OCI-LY1 (cell line): ENCODE measurements around the gene SERPINA1.

Experiments used
- H2AFZ ChIP-seq: fragments of 200-600 bp; sonication (generic), shearing (Covaris generic); 2 replicates; pipeline ENCODE4 v1.6.0; 2014; ENCODE audit warnings: antibody characterized with exemption, mild to moderate bottlenecking, low read length
- H3F3A ChIP-seq: fragments of 200-600 bp; sonication (generic), shearing (Covaris generic); 2 replicates; pipeline ENCODE4 v1.6.0; 2014; ENCODE audit warnings: mild to moderate bottlenecking, antibody characterized with exemption, low read length, moderate library complexity; ENCODE audit not compliant: insufficient read depth
- H3K27ac ChIP-seq: fragments of 200-600 bp; sonication (generic); 2 replicates; pipeline ENCODE4 v1.5.1; 2014; ENCODE audit warnings: low read length, mixed run types, mild to moderate bottlenecking, low read depth; ENCODE audit not compliant: poor library complexity, severe bottlenecking
- H3K27me3 ChIP-seq: fragments of 200-600 bp; sonication (generic); 2 replicates; pipeline ENCODE4 v1.6.0; 2014; ENCODE audit warnings: antibody characterized with exemption, mild to moderate bottlenecking, low read length, moderate library complexity; ENCODE audit not compliant: insufficient read depth
- H3K36me3 ChIP-seq: fragments of 200-600 bp; sonication (generic); 2 replicates; pipeline ENCODE4 v1.6.1; 2014; ENCODE audit warnings: mild to moderate bottlenecking, antibody characterized with exemption, low read length, moderate library complexity, mixed read lengths; ENCODE audit not compliant: insufficient read depth
- H3K4me1 ChIP-seq: fragments of 200-600 bp; sonication (generic); 2 replicates; pipeline ENCODE4 v1.5.1; 2014; ENCODE audit warnings: mild to moderate bottlenecking, low read length, moderate library complexity; ENCODE audit not compliant: insufficient read depth, severe bottlenecking
- H3K4me2 ChIP-seq: fragments of 200-600 bp; sonication (generic), shearing (Covaris generic); 2 replicates; pipeline ENCODE4 v1.6.1; 2014; ENCODE audit warnings: low read length
- H3K4me3 ChIP-seq: fragments of 200-600 bp; sonication (generic); 2 replicates; pipeline ENCODE4 v1.5.1; 2014; ENCODE audit warnings: low read length, low read depth, mild to moderate bottlenecking, mixed read lengths; ENCODE audit not compliant: poor library complexity, severe bottlenecking
- H3K79me2 ChIP-seq: fragments of 200-600 bp; shearing (Covaris generic); 2 replicates; pipeline ENCODE4 v1.6.1; 2016; ENCODE audit warnings: mixed run types, low read length, mixed read lengths; ENCODE audit not compliant: insufficient read depth
- H3K9ac ChIP-seq: fragments of 200-600 bp; sonication (generic), shearing (Covaris generic); 2 replicates; pipeline ENCODE4 v1.6.1; 2014; ENCODE audit warnings: mild to moderate bottlenecking, low read length, mixed read lengths
- H3K9me2 ChIP-seq: fragments of 200-600 bp; sonication (generic), shearing (Covaris generic); 2 replicates; pipeline ENCODE4 v1.6.1; 2014; ENCODE audit warnings: low read depth, mild to moderate bottlenecking, low read length, mixed read lengths
- H3K9me3 ChIP-seq: fragments of 200-600 bp; shearing (Covaris generic); 2 replicates; pipeline ENCODE4 v1.6.1; 2014; ENCODE audit warnings: low read length, mixed read lengths
- H4K20me1 ChIP-seq: fragments of 200-600 bp; sonication (generic), shearing (Covaris generic); 2 replicates; pipeline ENCODE4 v1.6.0; 2016; ENCODE audit warnings: mild to moderate bottlenecking, low read length; ENCODE audit not compliant: insufficient read depth
- CTCF ChIP-seq: fragments of 200-600 bp; sonication (generic), shearing (Covaris generic); IDR thresholded peaks from 2 replicates; pipeline ENCODE4 v1.5.1; 2017; ENCODE audit warnings: mild to moderate bottlenecking, antibody characterized with exemption, low read length, moderate library complexity, mixed read lengths
- EZH2 ChIP-seq: fragments of 200-600 bp; sonication (generic), shearing (Covaris generic); IDR thresholded peaks from 2 replicates; pipeline ENCODE4 v1.8.0; 2017; ENCODE audit warnings: borderline replicate concordance, mixed run types, mild to moderate bottlenecking, antibody characterized with exemption, low read length, moderate library complexity, mixed read lengths

The SERPINA1 gene

DNA sequence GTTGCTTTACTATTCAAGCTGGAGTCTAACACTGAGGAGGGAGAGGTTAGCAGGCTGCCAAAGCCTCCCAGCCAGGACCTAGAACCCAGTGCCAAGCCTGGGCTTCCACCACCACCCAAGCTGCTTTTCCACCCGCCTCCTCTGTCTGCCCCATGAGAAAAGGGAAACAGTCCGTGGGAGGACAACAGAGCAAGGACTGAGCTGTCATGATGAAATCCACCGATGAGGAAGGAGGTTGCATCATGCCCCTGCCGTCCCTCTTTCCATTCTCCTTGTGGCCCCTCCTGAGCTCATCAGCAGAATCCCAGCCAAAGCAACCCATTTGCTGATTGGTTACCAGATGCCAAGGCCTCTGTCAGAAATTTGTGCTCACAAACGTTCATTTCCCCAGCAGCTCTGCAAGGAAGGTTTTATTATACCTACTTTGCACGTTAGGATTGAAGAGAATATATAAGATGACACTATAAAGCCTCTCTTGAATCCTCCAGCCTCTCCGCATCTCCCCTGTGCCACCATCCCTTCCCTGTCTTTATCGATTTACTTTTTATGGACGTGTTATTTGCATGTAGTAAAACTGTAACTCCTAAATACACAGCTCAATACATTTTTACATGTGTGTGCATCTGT, 6.3 kb upstream of the SERPINA1 start:
- Histone ChIP-seq H3K36me3 (no peaks in the 10 kb centered on the region), H3K9me3 (no peaks in the 10 kb centered on the region), H3K4me2 (no peak overlapping the region), H3K27me3 (peaks cover 7% of the 10 kb centered on the region), H3K4me1 (peaks cover 3% of the 10 kb centered on the region), H3F3A (no peaks in the 10 kb centered on the region), H3K9ac (no peak overlapping the region), H3K27ac (no peak overlapping the region), H4K20me1 (no peaks in the 10 kb centered on the region), H3K4me3 (no peak overlapping the region), H3K9me2 (no peaks in the 10 kb centered on the region), H3K79me2 (no peaks in the 10 kb centered on the region), H2AFZ (no peak overlapping the region)
- TF ChIP-seq EZH2 (no peak), CTCF (no peak)

GRCh38 chr14:94394025-94394493, 5.7 kb upstream of the SERPINA1 start:
- Histone ChIP-seq H2AFZ (no peak overlapping the region), H3K27ac (no peak overlapping the region), H3K36me3 (no peaks in the 10 kb centered on the region), H3K27me3 (peaks cover 7% of the 10 kb centered on the region), H3K79me2 (no peaks in the 10 kb centered on the region), H3K4me2 (no peak overlapping the region), H3K9ac (no peak overlapping the region), H3K4me3 (no peak overlapping the region), H3K9me2 (no peaks in the 10 kb centered on the region), H3K4me1 (peaks cover 3% of the 10 kb centered on the region), H3K9me3 (no peaks in the 10 kb centered on the region), H4K20me1 (no peaks in the 10 kb centered on the region), H3F3A (no peaks in the 10 kb centered on the region)
- TF ChIP-seq CTCF, result no peak
- TF ChIP-seq EZH2, result no peak

DNA sequence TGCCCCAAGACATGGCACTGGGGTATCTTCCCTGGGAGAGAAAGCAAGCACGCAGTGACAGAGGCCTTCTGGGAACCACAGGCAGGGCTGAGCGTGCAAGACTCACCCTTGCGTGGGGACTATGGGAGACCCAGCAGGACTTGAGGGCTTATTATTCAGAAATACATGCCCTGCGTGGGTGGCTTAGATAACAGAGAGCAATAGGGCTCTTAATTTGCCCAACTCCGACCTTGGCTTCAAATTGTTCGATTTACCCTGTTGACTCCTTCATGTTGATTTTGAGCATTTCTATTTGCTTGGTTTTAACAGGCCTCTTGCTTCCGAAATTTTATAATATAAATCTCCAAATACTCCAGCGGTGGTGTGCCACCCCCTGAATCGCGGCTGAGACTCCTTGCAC, 5.1 kb upstream of the SERPINA1 start:
- H3K27ac ChIP-seq, result no peak overlapping the region
- H3K9me3 ChIP-seq, result no peaks in the 10 kb centered on the region
- H3K79me2 ChIP-seq, result no peaks in the 10 kb centered on the region
- no peaks in the 10 kb centered on the region for H3K9me2 ChIP-seq
- H3F3A ChIP-seq, result no peaks in the 10 kb centered on the region
- H3K9ac ChIP-seq, result no peak overlapping the region
- no peaks in the 10 kb centered on the region for H3K36me3 ChIP-seq
- no peak overlapping the region for H2AFZ ChIP-seq
- H3K4me1 ChIP-seq, result peaks cover 3% of the 10 kb centered on the region
- TF ChIP-seq EZH2 (no peak), CTCF (no peak)
- H3K4me2 ChIP-seq, result no peak overlapping the region
- H3K4me3 ChIP-seq, result no peak overlapping the region
- H3K27me3 ChIP-seq, result peaks cover 7% of the 10 kb centered on the region
- no peaks in the 10 kb centered on the region for H4K20me1 ChIP-seq
